ENCODE results near the gene FRMD4A. TPM values are rescaled to one million over a fixed set of nuclear protein-coding genes. Genes with fewer than 3 reads are reported as not detected.

FRMD4A gene
- total and polyA plus RNA-seq, 2 of the 4 experiments (the other 2 are of a cell fraction): 30.3 to 68.8 TPM

DNA sequence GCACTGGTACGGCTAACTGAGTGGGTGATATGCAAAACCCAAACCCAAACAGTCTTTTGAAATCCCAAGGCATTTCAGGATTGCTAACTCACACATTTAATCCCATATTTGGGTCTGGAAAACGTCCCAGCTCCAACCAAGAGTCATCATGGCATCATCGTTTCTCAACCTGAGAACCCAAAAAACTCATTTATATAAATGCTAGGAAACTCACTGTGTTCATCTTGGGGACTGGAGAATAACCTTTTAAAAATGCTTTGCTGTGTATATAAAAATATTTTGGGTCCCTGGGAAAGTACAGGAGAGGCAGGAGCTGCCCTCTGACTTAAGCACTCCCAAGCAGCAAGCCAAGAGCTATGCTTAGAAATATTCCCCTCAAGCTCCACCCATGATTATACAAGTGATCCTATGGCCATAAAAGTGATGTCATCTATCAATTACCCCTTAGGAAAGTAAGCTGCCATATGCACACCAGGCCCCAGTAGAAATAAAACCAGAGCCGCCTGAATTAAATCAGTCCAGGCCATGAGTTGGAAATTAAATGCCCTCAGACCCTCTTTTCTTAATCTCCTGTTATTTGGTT is 352.1 kb downstream of the FRMD4A start (continued):
- TF ChIP-seq MXI1 (IDR thresholded peaks at IDR 0.05; ENCODE audit: borderline replicate concordance, low read depth, low read length): no peak

DNA sequence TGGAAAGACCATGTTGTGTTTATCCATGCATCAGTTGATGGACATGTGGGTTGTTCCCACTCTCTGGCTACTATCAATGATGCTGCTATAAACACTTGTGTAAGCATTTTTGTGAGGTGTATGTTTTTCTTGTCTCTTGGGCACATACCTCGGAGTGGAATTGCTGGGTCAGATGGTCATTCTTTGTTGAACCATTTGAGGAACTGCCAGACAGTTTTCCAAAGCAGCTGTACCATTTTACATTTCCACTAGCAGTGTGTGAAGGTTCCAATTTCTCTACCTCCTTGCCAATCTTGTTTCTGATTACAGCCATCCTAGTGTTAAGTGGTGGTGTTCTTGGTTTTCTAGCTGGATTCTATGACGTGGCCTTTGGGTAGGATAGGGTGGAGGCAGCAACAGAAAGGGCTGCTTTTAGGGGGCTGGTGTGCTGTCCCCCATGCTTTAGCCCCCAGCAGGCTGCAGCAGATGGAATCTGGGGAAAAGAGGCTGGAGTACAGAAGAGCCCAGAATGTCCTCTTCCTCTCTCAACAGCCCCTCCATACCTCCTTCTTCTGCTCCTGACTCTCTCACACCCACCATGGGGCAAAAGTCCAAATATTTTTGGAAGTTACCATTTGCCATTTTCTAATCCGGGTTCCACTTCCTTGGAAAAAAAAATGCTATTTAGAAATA is 352.7 kb downstream of the FRMD4A start:
- Histone ChIP-seq H3K9me3 (ENCODE audit: control insufficient read depth, insufficient read depth, low read length) (no peaks in the 10 kb centered on the region), H2BK5ac (ENCODE audit: low read depth, low read length, poor library complexity, severe bottlenecking) (peak overlapping the region; percentile 90), H2BK15ac (ENCODE audit: low read depth, low read length) (peak overlapping the region; percentile 84; the same call in 2 of the 3 replicates), H3K36me3 (ENCODE audit: control insufficient read depth, insufficient read depth, low read length) (no peaks in the 10 kb centered on the region), H2AK9ac (replicated peaks; ENCODE audit: low read depth, low read length, poor library complexity) (no peak overlapping the region), H3K9ac (ENCODE audit: low read depth, low read length) (peak overlapping the region; percentile 10; the same call in 1 of the 2 replicates), H2AFZ (replicated peaks; ENCODE audit: low read length, poor library complexity) (no peak overlapping the region), H3K4ac (ENCODE audit: low read depth, low read length) (peak overlapping the region; percentile 85), H3K4me3 (ENCODE audit: insufficient read depth, low read depth, low read length) (no peak overlapping the region), H3K27me3 (ENCODE audit: control insufficient read depth, insufficient read depth, low read length) (no peaks in the 10 kb centered on the region), H3K9me1 (ENCODE audit: insufficient read depth, low read length) (peaks cover 16% of the 10 kb centered on the region), H3K56ac (ENCODE audit: extremely low read depth, insufficient read depth, low read length) (no peak overlapping the region), H4K8ac (ENCODE audit: low read depth in 2 of 2, low read length in 2 of 2) (peak overlapping the region; percentile 51 to 91), H2BK20ac (ENCODE audit: low read depth, low read length) (peak overlapping the region; percentile 79), H2BK120ac (ENCODE audit: low read depth, low read length) (peak overlapping the region; percentile 79), H3K18ac (ENCODE audit: low read depth, low read length) (peak overlapping the region; percentile 81), H3K79me1 (ENCODE audit: low read depth in 1 of 2, low read length in 2 of 2) (peaks cover 12 to 19% of the 10 kb centered on the region in 2 experiments), H4K20me1 (ENCODE audit: insufficient read depth, low read length) (no peaks in the 10 kb centered on the region), H3K27ac (ENCODE audit: insufficient read depth, low read length) (peak overlapping the region; percentile 98), H3K23ac (ENCODE audit: low read depth, low read length) (peak overlapping the region; percentile 61; the same call in 1 of the 2 replicates), H3K14ac (replicated peaks; ENCODE audit: low read depth, low read length) (peak overlapping the region; percentile 43), H4K5ac (ENCODE audit: low read depth, low read length) (peak overlapping the region; percentile 83), H2AK5ac (ENCODE audit: low read depth, low read length) (peak overlapping the region; percentile 82), H3K4me2 (ENCODE audit: low read depth, low read length) (peak overlapping the region; percentile 45), H4K91ac (ENCODE audit: insufficient read depth, low read depth, low read length) (peak overlapping the region; percentile 76), H3K4me1 (ENCODE audit: control insufficient read depth, insufficient read depth, low read length) (peaks cover 20% of the 10 kb centered on the region)
- ChIA-PET CTCF (interaction anchor here (1.3 kb wide), 1 partner anchor 29 kb away, joined by 5 read pairs; no protein-coding TSS in a partner anchor), POLR2A (ENCODE audit: unreplicated experiment) (no interaction called here)
- in situ Hi-C loops (cut with MboI; ENCODE audit: low sequenced_read_pairs): no loop called here
- dilution Hi-C loops (cut with HindIII; ENCODE audit: low sequenced_read_pairs, unreplicated experiment): no loop called here
- no TSS peak for BruUV-seq (replicated peaks)
- DNase-seq: peak; percentile 39
- no CpG with 5 or more reads among the region's 3 CpGs for WGBS, 2 experiments (ENCODE audit: extremely low coverage in 2 of 2, insufficient read length in 1 of 2)
- intact Hi-C loops (cut with micrococcal nuclease): no loop called here
- TF ChIP-seq RCOR1 (IDR thresholded peaks at IDR 0.05; ENCODE audit: insufficient replicate concordance, low read length) (peak; percentile 50), MAFK (IDR thresholded peaks at IDR 0.05; ENCODE audit: low read depth, low read length) (peak; percentile 35; the same call in 1 of the 2 replicates), SMC3 (IDR thresholded peaks at IDR 0.05; ENCODE audit: low read depth, low read length) (no peak)
- TF ChIP-seq, protein P1, sequence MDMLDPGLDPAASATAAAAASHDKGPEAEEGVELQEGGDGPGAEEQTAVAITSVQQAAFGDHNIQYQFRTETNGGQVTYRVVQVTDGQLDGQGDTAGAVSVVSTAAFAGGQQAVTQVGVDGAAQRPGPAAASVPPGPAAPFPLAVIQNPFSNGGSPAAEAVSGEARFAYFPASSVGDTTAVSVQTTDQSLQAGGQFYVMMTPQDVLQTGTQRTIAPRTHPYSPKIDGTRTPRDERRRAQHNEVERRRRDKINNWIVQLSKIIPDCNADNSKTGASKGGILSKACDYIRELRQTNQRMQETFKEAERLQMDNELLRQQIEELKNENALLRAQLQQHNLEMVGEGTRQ (IDR thresholded peaks at IDR 0.05; ENCODE audit: low read depth, low read length): no peak
- peak; percentile 9 for ATAC-seq (ENCODE audit: low read depth)

All from IMR-90 (cell line).